GM21619 (cell line): ENCODE measurements around the gene ELN.
A peak's percentile ranks its signal among the peaks of the same experiment; 100 is the strongest.

Source experiments
- ATAC-seq: cut with Tn5 transposase; IDR thresholded peaks from one replicate; pipeline ENCODE4 v1.9.1; 2021; ENCODE audit not compliant: unreplicated experiment

The ELN gene

DNA sequence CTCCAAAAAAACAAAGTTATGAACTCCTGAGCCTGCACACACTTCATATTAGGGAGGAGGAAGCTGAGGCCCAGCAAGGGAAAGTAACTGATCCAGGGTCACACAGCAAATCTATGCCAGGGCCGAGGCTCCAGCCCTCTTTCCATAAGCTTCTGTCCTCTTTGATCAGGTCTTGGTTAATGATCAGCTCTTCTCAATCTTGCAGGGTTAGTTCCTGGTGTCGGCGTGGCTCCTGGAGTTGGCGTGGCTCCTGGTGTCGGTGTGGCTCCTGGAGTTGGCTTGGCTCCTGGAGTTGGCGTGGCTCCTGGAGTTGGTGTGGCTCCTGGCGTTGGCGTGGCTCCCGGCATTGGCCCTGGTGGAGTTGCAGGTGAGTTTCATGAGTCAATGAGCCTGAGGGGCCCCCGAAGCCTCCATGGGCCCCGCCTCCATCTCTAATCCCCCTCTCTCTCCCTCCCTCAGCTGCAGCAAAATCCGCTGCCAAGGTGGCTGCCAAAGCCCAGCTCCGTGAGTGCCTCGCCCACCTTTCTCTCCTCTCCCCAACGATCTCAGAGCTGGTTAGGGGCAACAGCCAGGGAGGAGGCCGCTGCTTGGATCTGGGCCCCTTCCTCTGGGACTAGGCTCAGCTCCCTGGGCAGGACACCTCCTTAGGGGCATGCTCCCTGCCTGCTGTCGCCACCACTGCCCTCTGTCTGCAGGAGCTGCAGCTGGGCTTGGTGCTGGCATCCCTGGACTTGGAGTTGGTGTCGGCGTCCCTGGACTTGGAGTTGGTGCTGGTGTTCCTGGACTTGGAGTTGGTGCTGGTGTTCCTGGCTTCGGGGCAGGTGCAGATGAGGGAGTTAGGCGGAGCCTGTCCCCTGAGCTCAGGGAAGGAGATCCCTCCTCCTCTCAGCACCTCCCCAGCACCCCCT, 32.0 kb downstream of the ELN start:
- ATAC-seq: no peak

DNA sequence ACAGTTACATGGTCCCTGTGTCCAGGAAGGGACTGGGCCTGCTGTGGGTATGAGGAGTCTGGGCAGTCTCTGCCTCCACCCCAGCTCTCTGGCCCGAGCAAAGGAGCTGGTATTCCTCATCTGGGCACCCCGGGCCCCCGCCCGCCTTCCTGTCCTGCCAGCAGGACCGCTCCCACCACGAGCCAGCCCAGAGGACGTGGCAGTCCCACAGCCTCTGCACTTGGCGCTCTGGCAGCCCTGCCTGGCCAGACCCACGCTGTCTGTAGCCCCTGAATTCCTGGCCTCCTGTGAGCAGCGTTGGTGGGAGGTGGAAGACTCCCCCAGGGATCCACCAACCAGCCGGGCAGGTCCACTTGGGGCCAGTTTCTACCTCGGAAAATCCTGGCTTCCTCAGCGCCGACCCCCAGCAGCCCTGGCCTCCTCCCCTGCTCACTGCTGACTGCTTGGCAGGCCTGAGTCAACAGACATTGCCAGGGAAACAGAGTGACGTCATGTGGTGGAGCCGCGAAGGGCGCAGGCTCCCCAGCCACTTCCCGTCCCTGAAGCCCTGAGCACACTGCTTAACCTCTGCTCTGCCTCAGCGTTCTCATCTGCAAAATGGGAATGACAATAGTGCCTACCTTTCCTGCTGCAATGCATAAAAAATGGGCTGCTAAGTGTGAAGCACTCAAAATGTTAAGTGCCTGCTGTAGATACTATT, 34.0 kb downstream of the ELN start:
- no peak for ATAC-seq

DNA sequence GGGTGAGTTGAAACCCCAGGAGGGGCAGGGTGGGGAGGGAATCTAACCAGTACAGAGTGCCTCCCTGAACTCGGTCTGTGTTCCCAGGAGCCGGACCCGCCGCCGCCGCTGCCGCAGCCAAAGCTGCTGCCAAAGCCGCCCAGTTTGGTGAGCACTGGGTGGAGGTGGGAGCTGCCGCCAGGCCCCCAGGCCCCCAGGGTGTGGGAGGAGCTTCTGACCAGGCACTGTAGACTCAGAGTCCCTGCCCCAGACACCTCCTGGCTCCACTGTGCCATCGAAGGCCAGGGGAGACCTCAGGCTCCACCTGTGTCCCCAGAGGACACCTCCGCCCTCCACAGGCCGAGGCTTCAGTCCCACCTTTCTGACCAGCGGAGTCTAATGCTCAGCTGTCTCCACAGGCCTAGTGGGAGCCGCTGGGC, 35.3 kb downstream of the ELN start:
- no peak for ATAC-seq

DNA sequence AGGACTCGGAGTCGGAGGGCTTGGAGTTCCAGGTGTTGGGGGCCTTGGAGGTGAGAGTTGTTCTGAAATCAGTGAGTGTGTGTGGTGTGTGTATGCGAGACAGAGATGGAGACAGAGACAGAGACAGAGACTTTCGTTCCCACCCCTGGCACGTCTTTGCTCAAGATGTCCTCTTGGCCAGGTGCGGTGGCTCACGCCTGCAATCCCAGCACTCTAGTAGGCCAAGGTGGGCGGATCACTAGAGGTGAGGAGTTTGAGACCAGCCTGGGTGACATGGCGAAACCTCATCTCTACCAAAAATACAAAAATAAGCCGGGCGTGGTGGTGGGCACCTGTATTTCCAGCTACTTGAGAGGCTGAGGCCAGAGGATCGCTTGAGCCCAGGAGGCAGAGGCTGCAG, 35.7 kb downstream of the ELN start:
- ATAC-seq: no peak

DNA sequence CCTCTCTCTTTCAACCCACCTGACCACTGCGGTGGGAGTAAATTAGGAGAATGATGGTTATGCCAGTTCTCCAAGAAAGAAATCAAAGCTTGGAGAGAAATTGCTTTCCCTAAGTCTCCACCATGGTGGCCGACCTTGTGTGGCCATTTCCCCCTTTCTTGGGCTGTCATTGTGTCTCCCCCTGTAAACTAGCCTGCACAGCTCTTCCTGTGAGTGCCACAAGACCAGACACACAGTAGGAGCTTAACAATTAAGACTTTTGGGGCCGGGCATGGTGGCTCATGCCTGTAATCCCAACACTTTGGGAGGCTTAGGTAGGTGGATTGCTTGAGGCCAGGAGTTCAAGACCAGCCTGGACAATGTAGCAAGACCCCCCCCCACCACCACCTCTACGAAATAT, 36.7 kb downstream of the ELN start:
- no peak for ATAC-seq

DNA sequence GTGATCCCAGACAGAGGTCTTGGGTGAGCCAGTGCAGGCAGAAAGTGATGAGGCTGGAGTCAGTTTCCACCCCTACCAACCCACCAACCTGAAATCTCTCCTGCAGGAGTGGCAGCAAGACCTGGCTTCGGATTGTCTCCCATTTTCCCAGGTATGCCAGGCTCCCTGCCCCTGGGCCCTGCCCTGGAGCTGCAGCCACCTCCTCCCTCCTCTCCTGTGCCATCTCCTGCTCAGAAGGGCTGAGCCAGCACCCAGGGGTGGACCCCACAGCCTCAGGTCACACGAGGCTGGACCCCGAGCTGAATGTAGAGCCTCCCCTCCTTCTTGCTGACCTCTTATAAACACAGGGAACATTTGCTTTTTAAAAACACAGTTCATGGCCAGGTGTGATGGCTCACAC, 38.7 kb downstream of the ELN start:
- ATAC-seq: no peak

DNA sequence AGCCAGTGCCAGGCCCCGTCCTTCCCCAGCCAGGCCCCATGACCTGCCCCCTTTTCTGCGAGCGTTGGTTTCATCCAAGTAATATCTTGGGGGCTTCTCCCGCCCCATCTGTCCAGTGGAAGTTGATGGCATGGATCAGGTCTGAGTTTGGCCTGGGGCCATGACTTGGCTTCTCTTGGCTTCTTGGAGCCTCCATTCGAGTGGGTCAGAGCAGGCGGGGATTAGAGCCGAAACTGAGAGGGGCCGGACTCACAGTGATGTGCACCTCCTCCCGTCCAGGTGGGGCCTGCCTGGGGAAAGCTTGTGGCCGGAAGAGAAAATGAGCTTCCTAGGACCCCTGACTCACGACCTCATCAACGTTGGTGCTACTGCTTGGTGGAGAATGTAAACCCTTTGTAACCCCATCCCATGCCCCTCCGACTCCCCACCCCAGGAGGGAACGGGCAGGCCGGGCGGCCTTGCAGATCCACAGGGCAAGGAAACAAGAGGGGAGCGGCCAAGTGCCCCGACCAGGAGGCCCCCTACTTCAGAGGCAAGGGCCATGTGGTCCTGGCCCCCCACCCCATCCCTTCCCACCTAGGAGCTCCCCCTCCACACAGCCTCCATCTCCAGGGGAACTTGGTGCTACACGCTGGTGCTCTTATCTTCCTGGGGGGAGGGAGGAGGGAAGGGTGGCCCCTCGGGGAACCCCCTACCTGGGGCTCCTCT, 40.6 kb downstream of the ELN start:
- no peak for ATAC-seq

DNA sequence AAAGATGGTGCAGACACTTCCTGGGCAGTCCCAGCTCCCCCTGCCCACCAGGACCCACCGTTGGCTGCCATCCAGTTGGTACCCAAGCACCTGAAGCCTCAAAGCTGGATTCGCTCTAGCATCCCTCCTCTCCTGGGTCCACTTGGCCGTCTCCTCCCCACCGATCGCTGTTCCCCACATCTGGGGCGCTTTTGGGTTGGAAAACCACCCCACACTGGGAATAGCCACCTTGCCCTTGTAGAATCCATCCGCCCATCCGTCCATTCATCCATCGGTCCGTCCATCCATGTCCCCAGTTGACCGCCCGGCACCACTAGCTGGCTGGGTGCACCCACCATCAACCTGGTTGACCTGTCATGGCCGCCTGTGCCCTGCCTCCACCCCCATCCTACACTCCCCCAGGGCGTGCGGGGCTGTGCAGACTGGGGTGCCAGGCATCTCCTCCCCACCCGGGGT, 41.1 kb downstream of the ELN start:
- no peak for ATAC-seq

DNA sequence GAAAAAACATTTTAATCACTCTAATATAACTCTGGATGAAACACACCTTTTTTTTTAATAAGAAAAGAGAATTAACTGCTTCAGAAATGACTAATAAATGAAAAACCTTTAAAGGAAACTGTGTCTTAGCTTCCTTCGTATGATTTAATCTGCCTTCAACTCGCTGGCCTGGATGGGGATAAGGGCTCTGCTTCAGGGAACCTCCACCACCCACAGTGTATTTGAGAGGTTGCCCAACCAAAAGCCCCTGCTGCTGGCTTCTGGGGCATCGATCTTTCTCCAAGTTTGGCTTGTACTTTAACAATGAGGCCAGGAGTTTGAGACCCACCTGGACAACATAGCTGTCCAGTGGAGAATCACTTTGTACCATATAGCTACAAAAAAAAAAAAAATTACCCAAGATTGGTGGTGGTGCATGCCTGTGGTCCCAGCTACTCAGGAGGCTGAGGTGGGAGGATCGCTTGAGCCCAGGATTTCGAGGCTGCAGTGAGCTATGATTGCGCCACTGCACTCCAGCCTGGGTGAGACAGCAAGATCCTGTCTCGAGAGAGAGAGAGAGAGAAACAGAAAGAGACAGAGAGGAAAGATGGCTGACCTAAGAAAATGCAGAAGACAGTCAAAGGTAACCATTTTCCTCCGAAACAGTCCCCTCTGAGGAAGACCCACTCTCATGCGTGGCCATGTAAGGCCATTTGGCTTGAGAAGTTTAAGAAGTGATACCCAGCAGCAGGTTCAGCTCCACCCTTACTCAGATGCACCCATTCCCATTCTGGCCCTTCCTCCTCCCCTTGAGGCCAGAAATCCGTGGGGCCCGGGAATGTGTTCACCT, 42.0 kb downstream of the ELN start:
- ATAC-seq: no peak

DNA sequence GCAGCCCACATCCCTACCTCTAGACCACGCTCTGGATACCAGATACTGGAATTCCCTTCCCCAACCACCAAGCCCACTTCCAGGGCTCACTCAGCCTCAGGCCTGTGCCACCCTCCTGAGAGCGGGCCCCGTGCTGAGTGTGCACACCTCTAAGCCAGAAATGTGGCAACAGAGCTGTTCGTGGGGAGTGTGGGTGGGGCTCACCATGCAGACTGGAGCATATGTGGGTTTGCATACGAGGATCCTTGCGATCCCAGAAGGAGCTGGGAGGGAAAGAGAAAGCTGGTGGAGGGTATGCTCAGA, 42.6 kb downstream of the ELN start:
- no peak for ATAC-seq

DNA sequence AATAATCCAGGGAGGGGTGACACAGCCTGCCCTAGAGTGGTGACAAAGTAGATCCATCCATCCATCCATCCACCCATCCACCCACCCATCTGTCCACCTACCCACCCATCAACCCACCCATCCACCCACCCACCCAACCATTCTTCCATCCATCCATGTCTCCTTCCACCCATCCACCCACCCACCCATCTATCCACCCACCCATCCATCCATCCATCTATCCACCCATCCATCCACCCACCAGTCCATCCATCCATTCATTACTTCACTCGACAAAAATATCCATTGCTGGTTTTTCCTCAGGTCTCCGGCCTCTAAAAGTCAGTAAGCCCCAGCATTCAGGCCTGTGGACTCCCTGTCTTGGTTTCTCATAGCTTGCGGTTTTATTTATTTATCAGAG, 43.1 kb downstream of the ELN start:
- ATAC-seq: no peak

DNA sequence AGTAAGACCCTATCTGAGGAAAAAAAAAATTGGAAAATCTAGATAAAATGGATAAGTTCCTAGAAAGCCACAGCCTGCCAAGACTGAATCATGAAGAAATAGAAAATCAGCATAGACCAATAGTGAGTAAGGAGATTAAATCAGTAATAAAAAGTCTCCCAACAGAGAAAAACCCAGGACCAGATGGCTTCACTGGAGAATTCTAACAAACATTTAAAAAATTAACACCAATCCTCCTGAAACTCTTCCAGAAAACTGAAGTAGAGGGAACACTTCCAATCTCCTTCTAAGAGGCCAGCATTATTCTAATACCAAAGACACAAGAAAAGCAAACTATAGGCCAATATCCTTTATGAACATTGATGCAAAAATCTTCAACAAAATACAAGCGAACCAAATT, 46.8 kb downstream of the ELN start:
- ATAC-seq: no peak

DNA sequence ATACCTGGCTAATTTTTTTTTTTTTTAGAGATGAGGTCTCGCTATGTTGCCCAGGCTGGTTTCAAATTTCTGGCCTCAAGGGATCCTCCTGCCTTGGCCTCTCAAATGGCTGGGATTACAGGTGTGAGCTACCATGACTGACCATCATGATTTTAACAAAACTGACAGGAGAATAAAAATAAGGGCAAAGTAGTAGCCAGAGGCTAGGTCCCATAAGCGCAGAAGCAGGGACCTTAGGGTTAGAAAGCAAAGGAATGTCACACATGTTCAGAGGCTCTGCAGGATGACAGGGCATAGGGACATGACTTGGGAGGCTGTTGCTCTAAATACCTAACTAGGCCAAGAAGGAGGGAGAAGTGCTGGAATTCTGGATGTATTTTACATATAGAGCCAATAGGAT, 50.5 kb downstream of the ELN start:
- no peak for ATAC-seq

DNA sequence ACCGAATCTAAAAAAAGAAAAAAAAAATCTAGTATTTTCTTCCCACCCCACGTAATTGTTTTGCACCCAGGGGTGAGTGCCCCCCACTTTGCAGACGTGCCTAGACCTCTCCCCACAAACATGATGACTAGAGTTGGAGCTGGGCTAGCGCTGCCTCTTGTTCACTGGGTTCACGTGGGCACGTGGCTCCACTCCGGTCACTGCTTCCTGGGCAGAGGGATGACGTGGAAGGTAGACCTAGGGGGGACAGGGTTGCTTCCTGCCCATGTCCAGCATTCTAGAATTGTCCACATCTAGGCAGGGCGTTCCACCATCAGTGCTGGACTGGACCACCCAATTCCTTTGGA, 54.8 kb downstream of the ELN start:
- no peak for ATAC-seq

DNA sequence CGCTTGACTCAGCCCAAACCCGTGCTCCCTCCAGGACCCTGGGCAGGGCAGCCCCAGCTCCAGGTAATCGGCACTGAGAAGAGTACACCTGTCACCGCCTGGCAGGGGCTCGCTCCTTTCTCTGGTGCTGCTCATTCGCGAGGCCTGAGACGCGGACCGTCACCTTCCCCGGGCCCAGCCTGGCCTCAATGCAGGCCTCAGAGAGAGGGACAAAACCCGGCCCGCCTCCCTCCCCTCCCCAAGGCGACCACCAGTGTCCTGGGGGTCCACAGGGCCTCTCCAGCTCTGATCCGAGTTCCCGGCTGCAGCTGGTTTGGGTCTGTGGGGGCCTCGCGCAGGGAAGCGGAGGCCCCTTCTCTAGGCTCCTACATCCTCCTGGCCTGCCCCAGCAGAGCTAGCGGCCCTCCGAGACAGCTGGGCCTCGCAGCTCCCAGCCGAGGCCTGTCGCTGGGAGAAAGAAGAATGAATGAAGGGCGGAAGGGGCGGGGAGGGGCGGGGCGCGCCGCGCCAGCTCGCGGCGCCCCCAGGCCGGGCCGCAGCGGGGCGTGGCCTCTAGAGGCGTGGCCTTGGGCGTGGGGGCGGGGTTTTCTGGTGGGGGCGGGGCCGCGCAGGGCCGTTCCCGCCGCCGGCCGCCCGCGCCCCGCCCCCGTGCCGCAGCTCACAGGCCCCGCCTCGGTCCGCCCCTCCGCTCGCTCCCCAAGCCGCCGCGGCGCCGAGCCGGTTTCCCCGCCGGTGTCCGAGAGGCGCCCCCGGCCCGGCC, 55.3 kb downstream of the ELN start, which contains the start of gene LIMK1:
Gene LIMK1 (plus strand): TSS at position 688 of the 760 bp plus-strand sequence. CDS start 187 bp downstream, outside the sequence.
- peak; percentile 68 for ATAC-seq

DNA sequence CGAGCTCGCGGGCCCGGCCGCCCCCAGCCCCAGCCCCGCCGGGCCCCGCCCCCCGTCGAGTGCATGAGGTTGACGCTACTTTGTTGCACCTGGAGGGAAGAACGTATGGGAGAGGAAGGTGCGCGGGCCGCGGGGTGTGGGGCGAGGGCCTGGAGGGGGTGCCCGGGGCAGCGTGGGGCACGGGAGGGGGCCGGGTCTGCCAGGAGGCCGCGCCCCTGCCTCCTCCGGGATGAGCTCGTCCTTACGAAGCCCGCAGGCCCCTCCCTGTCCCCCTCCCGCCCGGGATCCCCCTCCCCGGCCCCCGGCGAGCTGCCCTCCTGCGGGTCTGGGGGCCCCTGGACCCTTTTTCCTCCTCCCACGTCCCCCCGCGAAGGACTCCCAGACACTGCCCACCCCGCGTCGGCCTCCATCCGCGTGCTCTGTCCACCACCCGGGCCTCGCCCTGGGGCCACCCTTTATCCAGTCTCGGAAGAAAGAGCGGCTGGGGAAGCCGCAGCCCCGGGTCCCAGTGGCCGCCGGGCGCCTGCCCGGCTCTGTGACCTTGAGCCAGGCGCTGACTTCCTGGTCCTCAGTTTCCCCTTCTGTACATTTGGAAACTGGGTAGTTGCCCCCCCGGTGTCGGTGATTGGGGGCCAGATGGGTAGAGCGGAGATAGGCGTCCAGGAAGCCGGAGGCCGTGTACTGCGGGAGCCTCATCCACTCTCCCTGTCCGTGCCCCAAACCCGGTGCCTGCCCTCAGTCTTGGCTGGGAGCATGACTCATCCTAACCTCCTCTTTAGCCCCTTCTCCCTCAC, 56.2 kb downstream of the ELN start:
- peak; percentile 29 for ATAC-seq

DNA sequence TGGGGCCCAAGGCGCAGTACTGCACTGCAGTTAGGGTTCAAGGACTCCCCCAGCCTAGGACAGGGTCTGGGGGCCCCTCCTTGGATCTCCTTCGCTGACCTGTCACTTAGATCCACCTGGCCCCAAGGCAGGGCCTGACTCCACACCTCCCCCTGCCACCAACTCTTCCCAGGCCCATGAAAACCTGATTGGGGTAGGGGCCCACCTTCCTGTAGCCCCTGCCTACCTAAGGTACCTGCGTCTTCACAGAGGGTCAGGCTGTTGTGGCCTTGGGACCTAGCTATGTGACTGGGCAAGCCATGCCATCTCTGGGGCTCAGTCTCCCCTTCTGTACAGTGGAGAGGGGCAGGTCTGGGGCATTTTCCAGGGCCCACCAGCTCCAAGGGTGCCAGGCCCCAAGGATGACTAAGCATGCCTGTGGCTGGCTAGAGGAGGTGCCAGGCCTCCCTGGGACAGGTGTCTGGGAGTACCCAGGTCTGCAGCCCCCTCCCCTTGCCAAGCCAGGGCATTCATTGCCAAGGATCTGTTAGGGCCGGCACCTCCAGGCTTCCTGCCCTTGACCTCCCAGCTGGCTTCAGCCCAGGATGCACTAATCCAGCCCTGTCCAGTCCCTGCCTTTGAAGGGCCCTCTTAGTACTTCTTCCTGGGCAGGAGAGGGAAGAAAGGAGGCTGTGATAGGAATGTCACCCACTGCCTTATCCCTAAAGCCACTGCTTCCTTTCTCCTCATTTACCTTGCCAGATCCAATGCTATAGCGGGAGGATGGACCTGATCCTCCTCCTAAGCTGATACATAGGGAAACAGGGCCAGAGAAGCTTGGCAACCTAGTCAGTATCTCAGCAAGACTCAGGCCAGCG, 57.0 kb downstream of the ELN start:
- ATAC-seq: peak; percentile 6

DNA sequence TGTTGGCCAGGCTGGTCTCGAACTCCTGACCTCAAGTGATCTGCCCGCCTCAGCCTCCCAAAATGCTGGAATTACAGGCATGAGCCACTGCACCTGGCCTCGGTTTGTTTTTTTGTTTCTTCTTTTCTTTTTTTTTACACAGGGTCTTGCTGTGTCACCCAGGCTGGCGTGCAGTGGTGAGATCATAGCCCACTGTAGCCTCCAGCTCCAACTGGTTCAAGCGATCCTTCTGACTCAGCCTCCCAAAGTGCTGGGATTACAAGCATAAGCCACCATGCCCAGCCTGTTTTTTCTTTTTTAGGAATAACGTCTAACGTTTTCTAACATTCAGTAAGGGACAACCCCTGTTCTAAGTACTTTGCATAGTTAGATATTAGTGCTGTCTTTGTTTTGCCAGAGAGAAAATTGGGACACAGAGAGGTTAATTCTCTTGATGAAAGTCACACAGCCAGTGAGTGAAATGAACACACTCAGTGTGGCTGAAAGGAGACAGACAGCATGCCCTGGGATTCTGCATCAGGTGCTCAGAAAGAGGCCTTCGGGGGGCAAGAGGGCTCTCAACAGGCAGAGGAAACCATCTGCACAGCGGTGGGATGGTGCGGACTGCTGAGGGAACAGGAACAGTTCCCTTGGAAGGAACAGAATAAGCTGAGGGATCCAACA, 59.9 kb downstream of the ELN start:
- ATAC-seq: no peak
